H54 (cell line): ENCODE data around the gene SOX5.

Experiments
- DNase-seq: peaks from one replicate; pipeline ENCODE4 v3.0.0; 2011; ENCODE audit warnings: low spot score, mixed read lengths; ENCODE audit not compliant: insufficient read length
- FAIRE-seq: peaks from 3 replicates; lab custom pipeline; 2011; peaks lifted over from hg19 to GRCh38; lab: Jason Lieb, UNC
- POLR2A ChIP-seq: IDR thresholded peaks from 2 replicates; pipeline ENCODE4 v1.6.1; 2011; ENCODE audit warnings: low read depth, mild to moderate bottlenecking, low read length

SOX5 gene

DNA sequence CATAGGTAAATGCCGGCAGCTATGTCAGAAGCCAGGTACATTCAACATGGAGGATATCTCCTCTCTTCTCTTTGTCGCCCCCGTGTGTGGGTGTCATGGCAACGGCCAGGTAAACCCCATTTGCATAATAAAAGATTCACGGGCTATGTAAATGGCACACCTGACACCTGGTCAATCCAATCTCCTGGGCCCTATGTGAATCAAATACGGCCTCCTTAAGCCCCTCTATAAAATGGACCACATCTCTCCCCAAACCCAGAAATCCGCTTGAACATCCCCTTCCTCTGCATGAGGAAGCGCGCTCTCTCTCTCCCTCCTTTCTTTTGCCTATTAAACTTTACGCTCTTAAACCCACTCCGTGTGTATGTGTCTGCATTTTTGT, 363.7 kb downstream of the SOX5 start:
- FAIRE-seq (no peak), DNase-seq (no peak)
- TF ChIP-seq POLR2A = no peak

DNA sequence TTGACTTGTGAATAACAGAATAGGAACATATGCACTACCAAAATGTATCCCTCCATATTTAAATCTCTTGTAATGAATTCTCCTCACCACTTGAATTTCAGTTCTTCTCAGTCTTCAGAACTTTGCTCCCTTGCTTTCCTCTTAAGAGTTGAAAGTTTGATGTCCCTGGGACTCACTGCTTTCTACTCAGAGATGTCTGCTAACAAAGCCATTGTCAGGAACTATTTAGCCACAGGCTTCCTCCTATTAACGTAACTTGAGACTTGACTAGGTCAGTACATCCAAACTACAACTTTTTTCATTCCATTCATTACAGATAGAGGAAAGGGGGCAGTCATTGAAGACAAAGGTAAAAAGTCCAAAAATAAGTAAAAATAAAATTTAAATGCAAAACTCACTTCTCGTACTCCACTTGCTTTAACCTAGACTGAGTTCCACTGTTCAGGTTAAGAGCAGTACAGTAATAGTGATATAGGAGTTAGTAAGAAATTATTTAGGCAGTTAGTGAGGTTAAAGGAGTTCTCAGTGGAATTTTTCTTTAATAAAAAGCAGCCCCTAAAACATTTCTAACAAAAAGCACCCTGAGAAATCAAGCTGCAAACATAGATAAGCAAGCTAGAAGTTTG, 364.2 kb downstream of the SOX5 start:
- no peak for TF ChIP-seq POLR2A
- DNase-seq (no peak), FAIRE-seq (no peak)

DNA sequence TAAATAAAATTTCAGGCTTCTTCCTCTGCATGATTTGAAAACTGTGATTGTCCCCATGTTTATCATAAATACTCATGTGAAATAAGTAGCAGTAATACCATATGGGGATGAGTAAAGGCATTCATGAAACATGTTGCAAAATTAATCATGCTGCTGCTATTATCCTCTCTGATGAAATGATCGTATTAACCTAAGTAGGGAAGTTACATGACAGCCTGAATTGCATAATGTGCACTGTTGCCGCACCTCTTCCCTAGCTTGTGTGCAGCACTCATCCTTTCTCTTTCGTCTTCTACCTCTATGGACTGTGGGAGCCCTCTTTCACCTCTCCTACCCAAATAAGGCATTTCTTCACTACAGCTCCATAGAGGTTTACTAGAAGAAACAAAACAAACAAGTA, 367.6 kb downstream of the SOX5 start:
- TF ChIP-seq POLR2A = no peak
- no peak for DNase-seq
- no peak for FAIRE-seq

DNA sequence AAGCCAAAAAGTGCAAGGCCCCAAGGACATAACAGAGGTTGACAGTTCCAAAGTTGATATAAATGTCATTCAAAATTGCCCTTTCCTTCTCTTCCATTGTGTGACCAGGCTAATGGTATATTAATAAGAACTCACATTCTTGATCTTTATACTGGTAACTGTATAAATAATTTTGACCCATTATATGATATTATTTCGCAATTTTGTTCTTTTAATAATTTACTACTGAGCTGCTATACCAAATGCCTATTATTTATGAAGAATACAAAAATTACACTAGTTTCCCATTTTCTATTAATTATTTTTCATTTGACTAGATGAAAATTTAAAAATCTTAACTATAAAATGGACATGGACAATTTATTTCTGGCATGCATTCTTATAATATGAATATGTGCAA, 370.2 kb downstream of the SOX5 start:
- no peak for DNase-seq
- no peak for TF ChIP-seq POLR2A
- no peak for FAIRE-seq

DNA sequence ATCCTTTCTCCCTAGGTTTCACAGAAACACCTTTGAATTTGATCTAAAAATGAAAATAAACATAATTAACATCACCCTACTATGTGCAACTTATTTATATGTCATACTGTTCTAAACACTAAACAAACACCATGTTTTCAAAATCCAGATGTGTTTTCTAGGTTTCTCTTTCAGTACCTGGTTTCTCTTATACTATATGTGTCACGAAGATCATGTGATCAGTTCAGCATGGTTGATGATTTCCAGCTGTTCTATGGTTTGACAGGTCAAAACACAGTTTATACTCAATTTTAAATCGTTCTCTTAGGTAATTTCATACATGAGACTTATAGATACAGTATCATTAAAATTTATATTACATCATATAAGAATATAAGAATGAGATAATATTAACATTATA, 373.1 kb downstream of the SOX5 start:
- FAIRE-seq (no peak), DNase-seq (no peak)
- no peak for TF ChIP-seq POLR2A

DNA sequence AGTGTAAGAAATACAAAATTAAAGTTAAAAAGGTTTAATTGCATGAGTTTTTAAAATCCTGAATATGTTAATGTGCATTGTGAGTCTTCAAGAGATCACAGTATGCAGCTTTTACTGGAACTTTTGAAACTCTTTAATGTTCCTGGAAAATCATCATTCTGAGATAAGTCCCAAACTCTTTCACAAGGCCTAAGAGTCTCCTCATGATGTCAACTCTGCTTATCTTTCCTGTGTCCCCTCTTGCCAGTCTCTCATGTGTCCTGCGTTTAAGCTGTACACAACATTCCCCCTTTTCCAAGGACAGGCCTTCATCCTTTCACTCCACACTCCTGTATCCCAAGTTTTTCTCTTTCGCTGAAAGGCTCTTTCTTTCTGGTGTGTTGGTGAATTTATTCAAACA, 380.1 kb downstream of the SOX5 start:
- no peak for TF ChIP-seq POLR2A
- DNase-seq = no peak
- FAIRE-seq = no peak

DNA sequence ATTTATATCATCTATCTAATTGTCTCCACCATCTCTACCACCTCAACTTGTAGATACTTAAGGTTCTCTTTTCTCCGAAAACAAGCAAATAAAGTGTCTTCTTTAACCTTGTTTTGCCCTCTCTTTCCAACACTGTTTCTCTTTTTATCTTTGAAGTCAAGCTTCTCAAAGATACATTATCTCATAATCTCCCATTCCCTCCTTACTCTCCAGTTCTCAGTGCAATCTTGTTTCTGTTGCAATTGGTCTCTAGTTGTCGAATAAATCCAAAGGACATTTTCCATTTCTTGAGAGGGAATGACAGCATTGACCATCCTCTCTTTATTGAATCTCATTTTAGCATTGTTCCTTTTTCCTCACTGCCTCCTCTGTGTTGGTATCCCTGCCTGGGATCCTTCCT, 383.3 kb downstream of the SOX5 start:
- FAIRE-seq (no peak), DNase-seq (no peak)
- TF ChIP-seq POLR2A = no peak

DNA sequence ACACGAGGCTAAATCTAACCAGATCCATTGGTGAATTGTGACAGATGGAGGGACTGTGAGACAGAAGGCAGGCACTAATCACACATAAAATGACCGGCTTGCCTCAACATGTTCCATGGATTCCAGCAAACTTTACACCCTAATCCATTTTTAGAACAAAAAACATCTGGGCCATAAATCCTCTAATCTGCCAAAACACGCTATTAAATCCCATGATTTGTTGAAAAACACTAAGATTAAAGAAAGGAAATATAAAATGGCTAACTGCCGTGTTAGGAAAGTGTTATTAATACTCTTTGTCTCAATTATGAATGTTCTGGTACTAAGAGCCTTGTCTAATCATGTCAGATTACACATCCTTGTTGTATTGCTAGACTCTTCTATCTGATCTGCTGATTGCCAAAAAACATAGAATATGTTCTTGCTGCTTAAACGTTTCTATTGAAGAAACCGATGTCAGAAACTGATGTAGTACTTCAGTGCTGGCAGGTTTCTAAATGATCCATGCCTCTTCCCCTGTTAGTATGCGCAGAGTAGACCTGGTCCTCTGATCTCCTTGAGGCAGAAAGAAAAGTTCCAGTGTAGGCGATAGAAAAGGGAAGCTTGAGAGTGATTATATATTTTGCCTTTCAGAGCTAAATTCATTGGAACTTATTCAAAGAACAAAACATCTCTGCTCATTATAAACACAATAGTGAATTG, 384.9 kb downstream of the SOX5 start:
- no peak for DNase-seq
- no peak for TF ChIP-seq POLR2A
- FAIRE-seq = no peak

DNA sequence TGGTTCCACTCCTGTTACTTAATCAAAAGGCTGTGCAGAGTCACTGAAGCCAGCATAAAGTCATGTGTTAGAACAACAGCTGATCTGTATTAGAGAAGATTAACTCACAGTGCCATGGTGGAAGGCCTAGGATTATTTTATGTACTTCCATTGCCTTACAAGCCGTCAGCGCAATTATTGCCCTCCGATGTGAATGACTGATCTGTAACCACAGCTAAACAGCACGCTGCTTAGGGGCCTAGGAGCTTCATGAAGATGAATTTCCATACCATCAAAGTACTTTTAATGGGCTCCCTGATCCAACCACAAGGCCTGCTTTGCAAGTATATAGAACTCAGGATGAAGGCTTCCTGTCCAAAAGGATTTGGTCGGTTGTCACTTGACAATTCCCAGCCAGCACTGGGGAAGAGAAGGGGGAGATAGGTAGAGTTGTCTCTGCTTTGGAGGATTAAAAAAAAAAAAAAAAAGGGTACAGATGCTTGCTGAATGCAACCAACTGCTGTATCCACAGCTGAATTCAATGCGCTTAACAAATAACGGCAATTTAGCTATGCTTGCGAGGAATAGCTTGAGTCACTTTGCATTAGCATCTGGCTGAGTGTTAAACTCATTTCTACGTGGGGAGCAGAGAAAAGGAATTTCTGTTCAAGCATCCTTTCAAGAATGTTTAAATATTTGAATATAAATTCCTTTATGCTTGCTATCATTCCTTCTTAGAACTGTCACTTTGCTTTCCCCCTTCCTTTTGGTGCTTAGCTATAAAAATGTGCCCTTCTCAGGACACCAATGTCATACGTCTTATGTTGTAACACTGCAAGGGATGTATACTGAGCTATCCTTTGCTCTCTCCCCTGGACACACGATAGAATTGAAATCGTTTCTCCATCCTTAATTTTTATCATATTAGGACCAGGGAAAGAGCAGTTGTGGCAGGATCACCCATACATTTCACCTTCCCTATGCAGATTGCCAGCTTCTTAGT, 387.8 kb downstream of the SOX5 start:
- no peak for TF ChIP-seq POLR2A
- DNase-seq (no peak), FAIRE-seq (no peak)

DNA sequence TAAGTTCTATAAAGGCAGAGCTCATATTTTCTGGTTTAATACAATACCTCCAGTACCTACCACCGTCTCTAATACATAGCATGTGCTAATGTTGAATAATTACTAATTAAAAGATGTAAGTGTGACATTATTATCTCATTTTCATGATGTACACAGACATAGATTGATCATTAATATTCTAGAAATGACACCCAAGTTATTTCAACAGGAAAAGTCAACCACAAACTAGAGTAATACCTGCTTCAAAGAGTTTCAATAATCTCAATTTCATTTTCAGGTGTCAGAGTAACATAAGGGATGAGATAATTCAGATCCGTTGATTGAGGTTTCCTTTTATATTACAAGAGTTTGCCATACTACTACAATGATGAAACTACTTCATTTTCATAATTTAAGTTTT, 388.9 kb downstream of the SOX5 start:
- FAIRE-seq (no peak), DNase-seq (no peak)

DNA sequence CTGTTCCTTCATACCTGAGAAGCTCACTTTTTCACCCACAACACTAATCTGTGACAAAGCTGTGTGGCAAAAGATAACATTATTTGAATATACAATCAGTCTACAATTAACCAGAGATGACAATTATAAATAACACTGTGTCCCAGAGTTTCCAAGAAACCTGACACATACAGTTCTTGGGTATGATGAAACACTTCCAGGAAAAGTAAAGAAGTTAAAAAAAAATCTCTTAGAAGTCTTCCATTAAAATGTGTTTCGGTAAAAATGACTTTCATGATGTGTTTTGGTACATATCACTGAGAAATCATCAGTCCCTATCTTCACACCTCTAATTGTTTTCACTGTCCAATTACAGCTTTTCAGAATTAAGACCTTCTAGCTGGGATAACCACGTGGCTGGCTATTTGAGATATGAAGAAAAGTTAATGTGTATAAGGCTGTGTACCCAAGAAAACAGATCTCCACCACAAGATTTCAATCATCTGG, 390.2 kb downstream of the SOX5 start:
- FAIRE-seq (no peak), DNase-seq (no peak)
- no peak for TF ChIP-seq POLR2A

More for the DNA sequence above, 388.9 kb downstream of the SOX5 start:
- TF ChIP-seq POLR2A = no peak

DNA sequence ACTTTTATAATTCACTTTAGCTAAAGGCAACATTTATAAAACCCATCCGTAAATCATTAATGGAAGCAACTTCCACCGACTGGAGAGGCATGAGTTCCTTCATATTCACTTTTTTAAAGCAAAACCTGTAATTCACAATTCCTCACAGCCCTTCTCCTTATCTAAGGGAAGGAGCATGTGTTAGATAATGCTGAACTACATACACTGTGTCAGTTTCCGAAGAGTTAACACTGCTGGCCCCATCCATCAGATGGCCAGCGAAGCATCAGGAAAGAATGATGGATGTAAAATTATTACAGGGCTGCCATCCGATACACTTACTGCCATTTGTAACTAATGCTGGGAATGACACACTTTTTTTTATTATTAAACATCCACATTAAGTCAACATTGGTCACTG, 392.8 kb downstream of the SOX5 start:
- FAIRE-seq (no peak), DNase-seq (no peak)
- TF ChIP-seq POLR2A = no peak

DNA sequence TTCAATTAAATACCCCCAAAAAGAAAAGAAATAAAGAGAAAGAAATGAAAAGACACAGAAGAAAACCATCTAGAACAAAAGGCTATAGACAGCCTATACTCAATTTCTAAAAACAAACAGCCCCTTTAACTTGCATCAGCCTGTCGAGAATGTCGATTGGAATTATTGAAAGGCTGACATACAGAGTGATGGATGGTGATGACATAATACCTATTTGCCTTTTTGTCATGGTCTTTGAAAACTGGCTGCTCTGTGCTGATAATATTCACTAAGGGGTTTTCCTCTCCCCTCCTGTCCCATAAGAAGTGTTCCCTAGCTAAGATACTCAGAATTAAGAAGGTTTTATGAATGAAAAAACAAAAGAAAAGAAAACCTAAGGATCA, 393.7 kb downstream of the SOX5 start:
- DNase-seq (no peak), FAIRE-seq (no peak)
- TF ChIP-seq POLR2A = no peak

DNA sequence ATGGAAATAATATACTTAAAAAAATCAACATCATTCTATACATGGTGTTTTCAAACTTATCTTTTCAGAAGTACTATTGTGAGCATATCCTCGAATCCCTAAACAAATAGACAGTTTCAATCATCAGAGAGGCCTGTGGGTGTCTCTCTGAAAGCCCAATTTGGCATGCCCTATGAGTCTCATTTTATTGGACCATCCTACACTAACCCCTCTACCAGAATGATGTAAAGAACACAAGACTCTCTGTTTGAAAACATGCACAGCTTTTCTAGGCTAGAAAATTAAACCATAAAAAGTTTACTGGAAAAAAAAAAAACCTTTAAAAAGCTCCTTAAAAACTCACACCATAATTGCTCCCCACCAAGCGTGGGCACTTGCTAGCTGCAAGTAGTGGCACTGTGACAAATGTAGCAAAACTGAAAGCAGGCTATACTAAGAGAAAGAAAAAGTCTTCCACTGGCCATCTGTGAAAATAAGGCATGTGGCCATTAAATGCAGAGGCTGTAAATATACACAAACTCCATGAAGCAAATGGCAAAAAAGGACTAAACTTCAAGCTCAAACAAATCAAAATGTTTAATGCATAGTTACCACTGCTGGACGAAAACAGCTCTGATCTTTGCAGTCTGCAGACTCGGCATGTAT, 394.2 kb downstream of the SOX5 start:
- DNase-seq = no peak
- TF ChIP-seq POLR2A = no peak
- FAIRE-seq = no peak

DNA sequence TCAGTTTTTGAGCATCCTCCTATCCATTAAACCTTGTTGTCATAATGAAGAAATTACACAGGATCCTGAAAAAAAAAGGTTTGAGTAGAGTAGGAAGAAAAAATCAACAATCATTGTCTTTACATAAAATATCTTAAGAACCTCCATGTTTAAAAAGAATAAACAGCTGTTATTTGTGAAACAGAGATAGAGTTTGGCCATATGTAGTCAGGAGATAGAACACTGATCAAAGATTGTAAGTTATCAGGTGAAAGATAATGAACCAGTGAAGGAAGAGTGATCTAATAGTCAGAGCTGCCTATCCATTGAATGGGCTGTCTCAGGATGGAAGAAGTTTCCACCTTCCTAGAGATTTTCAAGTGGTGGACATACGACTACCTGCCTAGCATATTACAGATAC, 397.1 kb downstream of the SOX5 start:
- no peak for FAIRE-seq
- no peak for DNase-seq
- no peak for TF ChIP-seq POLR2A
